Stomach (tissue), 9 donors: Measurements from ENCODE around the gene LRGUK. TPM values are rescaled to one million over a fixed set of nuclear protein-coding genes. Genes with fewer than 3 reads are reported as not detected.

Experiments
- DNase-seq, 2 donors: peaks; one replicate each; pipeline versions ENCODE4 v3.0.0 to v3.0.0-alpha.2; 2013 to 2019
- H3K27ac ChIP-seq, 5 donors: fragments of 200-600 bp in 4 of 5; sonication (generic) in 4 of 5; one replicate each; pipeline ENCODE4 v1.5.1; 2013 to 2019; ENCODE audit warnings: mild to moderate bottlenecking in 1 of 5, moderate library complexity in 1 of 5
- H3K27me3 ChIP-seq, 3 donors: fragments of 200-600 bp; sonication (generic); one replicate each; pipeline ENCODE4 v1.5.1; 2017 to 2019; ENCODE audit warnings: mixed run types in 1 of 3
- H3K36me3 ChIP-seq, 4 donors: fragments of 200-600 bp; sonication (generic); 1 replicate in 3 of 4; 2 replicates in 1 of 4; pipeline ENCODE4 v1.5.1; 2016 to 2019
- H3K4me1 ChIP-seq, 4 donors: fragments of 200-600 bp; sonication (generic); one replicate each; pipeline ENCODE4 v1.5.1; 2016 to 2019
- H3K4me3 ChIP-seq, 4 donors: fragments of 200-600 bp; sonication (generic) in 3 of 4; one replicate each; pipeline ENCODE4 v1.5.1; 2016 to 2019; ENCODE audit warnings: mild to moderate bottlenecking in 1 of 4
- H3K9me3 ChIP-seq, 4 donors: fragments of 200-600 bp; sonication (generic); one replicate each; pipeline ENCODE4 v1.5.1; 2016 to 2019
- CTCF ChIP-seq, 7 experiments: fragments of 450-650 bp in 4 of 7; fragments of 200-600 bp in 3 of 7; sonication (generic) in 3 of 7; IDR thresholded peaks; one replicate each; pipeline ENCODE4 v1.5.1; 2016 to 2019; ENCODE audit warnings: antibody characterized with exemption in 7 of 7, control low read depth in 2 of 7, mild to moderate bottlenecking in 1 of 7
- EP300 ChIP-seq: sonication (generic); formaldehyde crosslinking; IDR thresholded peaks from one replicate; pipeline ENCODE4 v1.6.1; 2017; ENCODE audit warnings: antibody characterized with exemption
- POLR2A ChIP-seq, 4 donors: fragments of 450-650 bp; IDR thresholded peaks; one replicate each; pipeline ENCODE4 v1.6.1; 2016; ENCODE audit warnings: antibody characterized with exemption in 4 of 4, control low read depth in 2 of 4, mild to moderate bottlenecking in 1 of 4, moderate library complexity in 1 of 4
- POLR2AphosphoS5 ChIP-seq, 3 donors: sonication (generic); formaldehyde crosslinking; IDR thresholded peaks; one replicate each; pipeline ENCODE4 v1.6.1; 2016; ENCODE audit warnings: antibody characterized with exemption in 3 of 3
- WGBS, 5 donors: extraction: QIAGEN DNeasy Blood & Tissue Kit in 3 of 5; methylation state at CpG; one replicate each; pipeline versions ENCODE4 v1.1.5 to v1.1.7; 2013 to 2018; 5-methylcytosine and 5-hydroxymethylcytosine counted together
- intact Hi-C: fragments of 100-400 bp; cut with DNase I; formaldehyde crosslinking; loops from one replicate; pipeline ENCODE4 v1.15.1; 2023; ENCODE audit warnings: low total_unique reads
- polyA plus RNA-seq, 3 donors: library from polyadenylated mRNA; stranded (reverse); fragments of 200-250 nt; gene quantifications; one replicate each; pipeline ENCODE4 v1.2.3, GENCODE V29; 2013
- total RNA-seq, 5 donors: library from RNA; depleted of rRNA; stranded (reverse); fragments of >200 nt; gene quantifications; one replicate each; pipeline versions ENCODE4 v1.1.0 to v1.2.3, GENCODE V29; 2014 to 2016
- donor health status: healthy with polysubstance abuse.
- donor health status: Bipolar disorder and iron deficiency.
- donor health status: healthy.

Gene LRGUK
- total and polyA plus RNA-seq, 8 donors: 0.10 to 4.1 (median 1.5) TPM; not detected in 3

GRCh38 chr7:134186801-134187200 is 59.7 kb downstream of the LRGUK start:
- no peaks in the 10 kb centered on the region for H3K9me3 ChIP-seq
- no peak for TF ChIP-seq POLR2AphosphoS5 (IDR thresholded peaks at IDR 0.05)
- no peak for TF ChIP-seq POLR2A (IDR thresholded peaks at IDR 0.05)
- TF ChIP-seq EP300: no peak
- TF ChIP-seq CTCF (IDR thresholded peaks at IDR 0.05): no peak
- intact Hi-C loops: no loop called here
- WGBS, 5 donors: 84 to 91% (median 90%) methylated on average over 2 of the region's 2 CpGs
- H3K27ac ChIP-seq: no peak overlapping the region
- H3K4me3 ChIP-seq: no peak overlapping the region
- no peaks in the 10 kb centered on the region for H3K27me3 ChIP-seq
- no peak for DNase-seq
- H3K4me1 ChIP-seq: no peaks in the 10 kb centered on the region
- H3K36me3 ChIP-seq: no peaks in the 10 kb centered on the region

- intact Hi-C loops: no loop called here
- no peak for DNase-seq
- H3K4me1 ChIP-seq: no peaks in the 10 kb centered on the region
- no peaks in the 10 kb centered on the region for H3K9me3 ChIP-seq
- no peak for TF ChIP-seq POLR2AphosphoS5 (IDR thresholded peaks at IDR 0.05)
- TF ChIP-seq CTCF (IDR thresholded peaks at IDR 0.05): no peak
- TF ChIP-seq EP300: no peak
- H3K4me3 ChIP-seq: no peak overlapping the region
- no peaks in the 10 kb centered on the region for H3K27me3 ChIP-seq
- 89 to 97% (median 94%) methylated on average over 1 of the region's 1 CpG for WGBS, 5 donors
- H3K36me3 ChIP-seq: no peaks in the 10 kb centered on the region
- no peak overlapping the region for H3K27ac ChIP-seq
These were observed 60.8 kb downstream of the LRGUK start for GRCh38 chr7:134187893-134188292.

- 89 to 92% (median 90%) methylated on average over 4 of the region's 4 CpGs for WGBS, 5 donors
- intact Hi-C loops: no loop called here
- Histone ChIP-seq H3K9me3 (no peaks in the 10 kb centered on the region), H3K27ac (no peak overlapping the region), H3K36me3 (no peaks in the 10 kb centered on the region), H3K27me3 (no peaks in the 10 kb centered on the region), H3K4me3 (no peak overlapping the region), H3K4me1 (no peaks in the 10 kb centered on the region)
- no peak for DNase-seq
- TF ChIP-seq POLR2A (IDR thresholded peaks at IDR 0.05) (no peak), CTCF (IDR thresholded peaks at IDR 0.05) (no peak)
These were observed 61.2 kb downstream of the LRGUK start for GRCh38 chr7:134188311-134188710.

GRCh38 chr7:134189559-134189958 is 62.4 kb downstream of the LRGUK start:
- no peak overlapping the region for H3K27ac ChIP-seq

More at GRCh38 chr7:134189559-134189958, 62.4 kb downstream of the LRGUK start:
- DNase-seq: no peak
- Histone ChIP-seq H3K36me3 (no peaks in the 10 kb centered on the region), H3K4me1 (no peaks in the 10 kb centered on the region), H3K27me3 (no peaks in the 10 kb centered on the region), H3K9me3 (no peaks in the 10 kb centered on the region), H3K4me3 (no peak overlapping the region)
- intact Hi-C loops: no loop called here
- TF ChIP-seq POLR2A (IDR thresholded peaks at IDR 0.05): no peak
- TF ChIP-seq POLR2AphosphoS5 (IDR thresholded peaks at IDR 0.05): no peak
- TF ChIP-seq EP300: no peak
- no peak for TF ChIP-seq CTCF (IDR thresholded peaks at IDR 0.05)
